GM18526 (cell line): ENCODE results near the gene PIN1.

Experiments
- POLR2A ChIP-seq: IDR thresholded peaks from 3 replicates; pipeline ENCODE4 v1.6.1; 2011; ENCODE audit not compliant: insufficient read length; ENCODE audit errors: extremely low read depth

The PIN1 gene

DNA sequence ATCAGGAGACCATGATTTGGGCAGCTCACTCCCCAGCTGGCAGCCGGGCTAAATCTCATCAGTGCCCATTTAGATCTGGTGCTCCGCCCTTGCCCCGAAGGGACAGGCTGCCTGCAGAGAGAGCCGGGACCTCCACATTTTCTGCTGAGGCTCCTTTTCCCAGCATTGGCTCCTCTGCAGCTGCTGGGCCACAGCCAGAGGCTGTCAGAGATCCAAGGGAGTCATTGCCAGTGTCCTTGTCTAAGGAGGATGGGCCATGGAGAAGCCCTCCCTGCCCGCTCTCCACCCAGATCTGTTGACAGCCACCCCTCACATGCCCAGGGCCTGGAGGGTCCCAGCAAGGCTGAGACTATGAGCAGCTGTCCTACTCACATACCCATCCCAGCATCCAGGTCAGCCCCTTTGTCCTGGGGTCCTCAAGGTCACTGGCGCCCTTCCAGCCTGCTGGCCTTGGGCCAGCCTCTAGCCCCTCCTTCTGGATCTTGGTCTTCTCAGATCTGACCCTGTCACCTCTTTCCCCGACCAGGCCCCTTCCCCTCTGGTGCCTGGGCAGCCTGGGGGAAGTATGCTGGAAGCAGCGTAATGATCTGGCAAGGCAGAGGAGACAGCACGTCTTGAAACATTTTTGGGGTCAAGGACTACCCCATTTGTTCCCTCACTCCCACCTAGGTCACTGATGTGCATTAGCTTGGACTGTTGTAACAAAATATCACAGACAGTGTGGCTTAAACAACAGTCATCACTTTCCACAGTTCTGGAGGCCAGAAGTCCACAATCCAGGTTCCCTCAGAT is 7.9 kb downstream of the PIN1 start:
- no peak for TF ChIP-seq POLR2A

- no peak for TF ChIP-seq POLR2A
These were observed 12.1 kb downstream of the PIN1 start for GRCh38 chr19:9847087-9847671.

DNA sequence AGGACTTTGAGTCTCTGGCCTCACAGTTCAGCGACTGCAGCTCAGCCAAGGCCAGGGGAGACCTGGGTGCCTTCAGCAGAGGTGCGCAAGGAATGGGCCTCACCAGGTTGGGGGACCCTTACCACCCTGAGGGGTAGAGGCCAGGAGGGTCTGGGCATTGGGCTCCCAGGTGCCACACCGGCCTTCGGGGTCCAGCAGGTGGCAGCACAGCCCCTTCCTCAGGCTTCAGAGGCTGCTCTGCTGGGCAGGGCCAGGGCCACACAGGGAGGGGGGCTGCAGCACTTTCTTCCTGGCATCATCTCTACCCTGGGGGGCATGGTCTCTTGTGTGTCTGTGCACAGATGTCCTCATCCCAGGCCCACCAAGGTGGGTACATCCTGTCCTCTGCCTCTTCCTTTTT is 12.9 kb downstream of the PIN1 start:
- TF ChIP-seq POLR2A: no peak

DNA sequence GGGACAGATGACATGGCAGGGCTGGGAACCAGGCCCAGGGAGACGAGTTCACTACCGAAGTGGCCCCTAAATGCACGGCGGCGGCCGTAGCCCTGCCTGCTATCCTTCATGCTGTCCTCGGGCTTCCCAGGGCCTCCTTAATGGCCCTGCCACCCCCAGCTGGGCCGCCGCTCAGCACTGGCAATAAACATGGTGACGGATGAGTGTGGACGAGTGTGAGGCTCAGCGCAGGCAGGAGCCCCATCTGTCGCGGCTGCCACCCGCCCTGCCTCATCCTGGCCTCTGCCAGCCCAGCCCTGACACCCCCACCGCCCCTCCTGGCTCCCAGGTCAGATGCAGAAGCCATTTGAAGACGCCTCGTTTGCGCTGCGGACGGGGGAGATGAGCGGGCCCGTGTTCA is 13.6 kb downstream of the PIN1 start:
- no peak for TF ChIP-seq POLR2A

DNA sequence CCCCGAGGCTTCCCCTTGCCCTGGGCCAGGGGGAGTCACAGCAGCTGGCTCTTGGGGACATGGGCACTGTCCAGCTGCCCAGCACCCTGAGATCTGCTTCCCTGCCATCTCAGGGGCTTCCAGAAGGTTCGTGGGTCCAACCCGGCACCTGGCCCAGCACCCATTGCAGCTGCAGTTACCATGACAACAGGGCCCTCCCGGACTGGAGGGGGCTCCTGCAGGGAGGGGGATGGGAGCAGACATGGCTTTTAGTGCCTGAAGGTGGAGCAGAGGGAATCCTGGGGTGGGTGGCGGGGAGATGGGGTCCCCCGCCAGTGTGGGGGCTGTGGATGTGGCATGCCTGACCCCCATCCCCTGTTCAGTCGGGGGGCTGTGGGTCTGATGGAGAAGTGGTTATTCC is 14.7 kb downstream of the PIN1 start:
- no peak for TF ChIP-seq POLR2A

- no peak for TF ChIP-seq POLR2A
These were observed 15.3 kb downstream of the PIN1 start for GRCh38 chr19:9850235-9850959.

DNA sequence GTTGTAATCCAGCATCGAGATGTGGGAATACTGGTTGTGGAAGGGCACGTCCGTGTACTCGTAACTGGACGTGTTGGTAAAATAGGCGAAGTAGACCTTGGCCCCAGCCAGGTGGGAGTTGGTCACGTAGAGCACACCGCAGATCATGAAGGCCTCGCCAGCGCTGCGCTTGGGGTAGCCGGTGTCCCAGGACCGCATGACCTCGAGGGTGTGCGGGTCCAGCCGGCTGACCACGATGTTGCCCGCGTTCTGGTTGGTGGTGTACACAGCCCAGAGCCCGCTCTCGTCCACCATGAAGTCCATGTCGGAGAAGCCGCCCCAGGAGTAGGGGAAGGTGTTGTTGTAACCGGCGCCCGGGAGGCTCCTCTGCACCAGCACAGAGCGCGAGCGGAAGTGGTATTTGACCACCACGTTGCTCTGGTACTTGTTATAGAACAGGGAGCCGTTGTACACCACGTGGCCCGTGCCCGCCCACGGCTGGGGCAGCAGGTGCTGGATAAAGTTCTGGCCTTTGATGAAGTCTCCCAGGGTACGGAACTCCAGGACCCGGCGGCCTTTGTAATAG is 19.2 kb downstream of the PIN1 start:
- TF ChIP-seq POLR2A: no peak

- TF ChIP-seq POLR2A: no peak
These were observed 21.5 kb downstream of the PIN1 start for GRCh38 chr19:9856609-9857008.

DNA sequence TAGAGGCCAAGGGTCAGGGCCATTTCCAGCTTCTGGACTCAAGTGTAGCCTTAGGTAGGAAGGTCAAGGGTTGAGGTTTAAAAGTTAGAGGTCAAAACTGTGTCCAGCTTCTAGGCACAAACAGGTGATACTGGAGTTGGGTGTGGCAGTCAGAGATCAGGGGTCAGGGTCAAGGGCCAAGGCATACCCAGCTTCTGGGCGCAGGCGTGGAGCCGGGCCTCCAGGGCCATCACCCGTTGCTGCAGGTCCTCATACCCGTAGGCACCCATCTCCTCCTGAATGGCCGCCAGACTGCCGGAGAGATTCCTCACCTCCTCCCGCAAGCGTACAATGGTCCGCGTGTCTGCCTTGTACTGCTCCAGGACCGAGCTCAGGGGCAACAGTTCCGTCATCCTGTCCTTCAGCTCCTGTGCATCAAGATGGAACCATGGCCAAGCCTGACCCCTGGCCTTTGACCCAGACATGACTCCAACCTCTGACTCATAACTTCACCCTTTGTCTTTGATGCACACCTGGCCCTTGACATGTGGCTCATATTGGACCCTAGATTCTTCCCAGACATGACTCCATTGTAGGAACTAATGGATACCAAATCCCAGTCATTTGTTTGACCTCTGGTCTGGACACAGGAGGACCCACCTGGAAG is 22.1 kb downstream of the PIN1 start:
- TF ChIP-seq POLR2A: no peak

DNA sequence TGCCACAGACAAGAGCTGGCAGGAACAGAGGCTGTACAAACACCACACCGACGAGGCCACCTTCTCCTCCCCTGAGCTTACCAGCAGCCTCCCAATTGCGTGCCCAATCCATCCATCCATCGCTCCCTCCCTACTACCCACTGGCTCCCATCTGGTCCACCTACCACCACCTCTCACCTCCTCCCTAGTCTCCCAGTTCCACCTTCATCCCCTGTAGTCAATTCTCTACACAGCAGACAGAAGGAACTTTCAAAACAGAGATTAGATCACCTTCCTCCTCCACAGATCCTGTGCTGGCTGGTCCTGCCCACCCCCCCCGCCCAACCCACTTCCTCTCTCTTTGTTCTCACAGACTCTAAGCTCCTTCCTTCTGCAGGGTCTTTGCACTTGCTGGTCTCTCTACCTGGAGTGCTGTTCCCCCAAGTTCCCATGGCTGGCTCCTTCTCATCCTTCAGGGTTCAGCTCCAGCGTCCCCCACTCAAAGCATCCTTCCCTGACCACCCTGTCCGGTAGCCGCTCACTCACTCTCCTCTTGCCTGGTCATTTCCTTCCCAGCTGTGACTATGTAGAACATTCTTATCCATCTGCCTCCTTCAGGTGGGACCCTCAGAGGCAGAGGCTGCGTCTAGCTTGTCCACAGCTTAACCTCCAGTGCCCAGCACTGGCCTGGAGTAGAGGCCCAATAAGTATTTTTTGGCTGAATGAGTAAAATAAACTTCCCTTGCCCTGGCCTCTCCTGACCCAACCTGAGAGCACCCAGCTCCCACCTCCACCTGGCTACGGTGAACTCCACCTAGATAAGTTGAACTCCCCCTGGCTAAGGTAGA is 23.0 kb downstream of the PIN1 start:
- no peak for TF ChIP-seq POLR2A

DNA sequence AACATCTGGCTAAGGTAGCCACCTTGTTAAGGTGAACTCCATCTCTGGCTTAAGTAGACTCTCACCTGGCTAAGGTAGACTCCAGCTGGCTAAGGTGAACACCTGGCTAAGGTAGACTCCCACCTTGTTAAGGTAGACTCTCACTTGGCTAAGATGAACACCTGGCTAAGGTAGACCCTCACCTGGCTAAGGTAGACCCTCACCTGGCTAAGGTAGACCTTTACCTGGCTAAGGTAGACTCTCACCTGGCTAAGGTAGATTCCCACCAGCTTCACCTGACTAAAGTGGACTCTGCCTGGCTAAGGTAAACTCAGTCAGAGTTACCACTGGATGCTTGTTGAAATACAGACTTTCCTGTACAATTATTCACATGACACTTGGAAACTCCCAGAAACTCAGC is 23.6 kb downstream of the PIN1 start:
- TF ChIP-seq POLR2A: no peak

DNA sequence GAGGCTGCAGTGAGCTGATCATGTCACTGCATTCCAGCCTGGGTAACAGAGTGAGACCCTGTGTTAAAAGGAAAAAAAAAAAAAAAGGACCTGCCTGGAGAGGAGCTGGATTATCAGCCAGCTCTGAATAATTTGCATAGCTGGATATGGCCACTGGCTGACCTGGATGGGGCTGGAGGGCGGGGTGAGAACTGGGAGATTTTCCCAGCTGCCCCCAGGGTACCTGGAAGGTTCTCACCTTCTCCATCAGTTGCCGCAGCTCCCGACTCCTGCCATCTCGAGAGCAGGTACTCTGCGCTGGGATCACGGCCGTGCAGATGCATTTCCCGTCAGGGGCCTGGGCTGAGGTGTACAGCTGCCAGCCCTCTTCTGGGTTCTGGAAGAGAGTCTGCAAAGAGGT is 25.3 kb downstream of the PIN1 start:
- TF ChIP-seq POLR2A: no peak

DNA sequence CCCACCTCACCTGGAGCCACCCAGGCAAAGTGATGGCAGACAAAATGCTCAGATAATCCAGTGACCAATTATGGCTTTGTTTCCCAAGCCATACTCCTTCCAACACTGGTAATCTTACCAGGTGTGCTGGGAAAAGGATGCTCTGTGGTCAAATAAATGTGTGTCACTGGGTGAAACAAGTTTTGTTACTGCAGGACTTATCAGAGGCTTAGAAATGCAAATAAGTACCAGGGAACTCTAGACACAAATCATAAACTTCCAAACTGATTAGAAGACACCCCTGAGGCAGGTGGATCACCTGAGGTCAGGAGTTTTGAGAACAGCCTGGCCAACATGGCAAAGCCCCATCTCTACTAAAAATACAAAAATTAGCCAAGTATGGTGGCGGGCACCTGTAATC is 26.4 kb downstream of the PIN1 start:
- no peak for TF ChIP-seq POLR2A

DNA sequence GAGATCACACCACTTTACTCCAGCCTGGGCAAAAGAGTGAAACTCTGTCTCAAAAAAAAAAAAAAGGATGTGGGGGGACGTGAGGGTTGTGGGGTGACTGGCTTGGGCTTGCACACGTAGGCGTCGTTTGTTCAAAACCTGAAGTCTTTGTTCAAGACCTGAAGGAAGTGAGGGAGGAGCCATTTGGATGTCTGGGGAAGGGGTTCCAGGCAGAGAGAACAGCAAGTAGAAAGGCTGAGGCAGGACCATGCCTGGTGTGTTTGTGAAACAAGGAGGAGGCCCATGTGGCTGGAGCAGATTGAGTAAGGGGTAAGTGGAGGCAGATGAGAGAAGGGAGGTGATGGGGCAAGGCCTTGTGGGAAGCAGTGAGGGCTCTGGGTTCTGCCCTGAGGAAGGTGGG is 27.8 kb downstream of the PIN1 start:
- TF ChIP-seq POLR2A: no peak

DNA sequence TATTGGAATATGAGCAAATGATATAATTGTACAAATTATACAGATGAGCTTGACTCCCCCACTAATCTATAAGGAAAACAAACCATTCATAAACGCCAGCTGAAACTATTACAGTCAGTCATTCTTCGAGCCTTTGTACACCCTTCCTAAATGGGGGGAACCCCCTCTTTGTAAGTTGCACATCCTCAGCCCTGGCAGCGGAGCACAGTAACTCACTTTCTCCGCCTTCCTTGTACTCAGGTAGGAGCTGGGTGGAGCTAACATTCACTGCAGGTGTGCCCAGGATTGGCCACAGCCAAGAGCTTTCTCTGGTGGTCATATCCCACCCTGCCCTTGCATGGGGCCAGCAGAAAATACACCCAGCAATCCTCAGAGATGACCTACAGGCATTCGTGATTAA is 28.6 kb downstream of the PIN1 start:
- no peak for TF ChIP-seq POLR2A
